NOMO-1 treated with DMSO at 0.1 percent for 48 hours (cell line): ENCODE measurements around the gene ZNF747.

Source experiments
- DNase-seq: peaks from one replicate; lab custom pipeline; 2025; ENCODE audit not compliant: unreplicated experiment; lab: John Stamatoyannopoulos, UW

The ZNF747 gene

DNA sequence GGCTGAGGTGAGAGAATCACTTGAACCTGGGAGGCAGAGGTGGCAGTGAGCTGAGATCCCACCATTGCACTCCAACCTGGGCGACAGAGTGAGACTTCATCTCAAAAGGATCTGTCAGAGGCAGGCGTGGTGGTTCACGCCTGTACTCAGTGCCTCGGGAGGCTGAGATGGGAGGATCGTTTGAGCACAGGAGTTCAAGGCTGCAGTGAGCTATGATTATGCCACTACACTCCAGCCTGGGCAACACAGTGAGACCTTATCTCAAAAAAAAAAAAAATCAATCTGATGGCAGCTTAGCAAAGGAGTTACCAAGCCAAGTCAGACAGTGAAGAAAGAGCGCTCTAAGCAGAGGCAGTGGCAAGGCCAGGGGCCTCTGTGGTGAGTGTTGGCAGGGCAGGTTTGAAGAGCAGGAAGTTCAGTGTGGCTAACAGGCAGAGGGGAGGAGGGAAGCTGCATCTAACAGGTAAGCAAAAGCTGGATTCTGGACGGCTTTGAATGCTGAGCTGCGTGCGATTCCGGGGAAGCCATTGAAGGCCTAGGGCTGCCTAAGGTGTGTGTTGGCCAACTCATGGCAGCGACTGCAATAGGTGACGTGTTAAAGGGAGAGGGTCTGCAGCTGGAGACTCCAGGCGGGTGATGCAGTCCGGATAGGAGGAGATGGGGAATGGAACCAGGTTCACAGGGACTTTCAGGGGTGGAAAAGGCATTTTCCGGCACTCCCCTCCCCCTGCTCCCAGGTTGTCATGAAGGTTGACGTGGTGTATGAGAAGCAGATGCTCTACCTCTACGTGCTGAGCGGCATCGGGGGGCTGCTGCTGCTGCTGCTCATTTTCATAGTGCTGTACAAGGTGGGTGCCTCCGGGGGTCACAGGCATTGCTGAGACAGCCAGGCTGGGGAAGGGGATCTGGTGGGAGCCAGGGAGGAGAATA, 15.3 kb downstream of the ZNF747 start:
- DNase-seq, result no peak

- no peak for DNase-seq
These were observed 16.1 kb downstream of the ZNF747 start for GRCh38 chr16:30518552-30518951.

- no peak for DNase-seq
These were observed 19.4 kb downstream of the ZNF747 start for GRCh38 chr16:30515275-30515674.

- DNase-seq, result no peak
These were observed 23.1 kb downstream of the ZNF747 start for GRCh38 chr16:30511509-30511908.

- no peak for DNase-seq
These were observed 24.2 kb downstream of the ZNF747 start for GRCh38 chr16:30510376-30510938.

- no peak for DNase-seq
These were observed 25.4 kb downstream of the ZNF747 start for GRCh38 chr16:30509081-30509765.

GRCh38 chr16:30503403-30504296, 31.0 kb downstream of the ZNF747 start:
- no peak for DNase-seq

DNA sequence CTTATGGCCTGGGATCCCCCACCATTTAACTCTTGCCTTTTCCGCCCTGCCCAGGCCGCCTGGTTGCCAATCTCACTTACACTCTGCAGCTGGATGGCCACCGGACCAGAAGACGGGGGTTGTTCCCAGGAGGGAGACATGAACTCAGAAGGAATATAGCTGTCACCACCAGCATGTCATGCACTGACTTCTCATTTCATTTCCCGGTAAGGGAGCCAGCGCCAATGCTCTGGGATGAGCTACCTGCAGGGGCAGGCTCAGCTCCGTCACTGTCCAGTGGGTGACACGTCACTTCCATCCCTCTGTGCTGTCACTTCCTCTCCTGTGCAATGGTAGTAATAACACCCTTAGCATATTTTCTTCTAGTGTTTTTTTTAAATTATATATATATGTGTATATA, 35.4 kb downstream of the ZNF747 start:
- DNase-seq, result no peak

DNA sequence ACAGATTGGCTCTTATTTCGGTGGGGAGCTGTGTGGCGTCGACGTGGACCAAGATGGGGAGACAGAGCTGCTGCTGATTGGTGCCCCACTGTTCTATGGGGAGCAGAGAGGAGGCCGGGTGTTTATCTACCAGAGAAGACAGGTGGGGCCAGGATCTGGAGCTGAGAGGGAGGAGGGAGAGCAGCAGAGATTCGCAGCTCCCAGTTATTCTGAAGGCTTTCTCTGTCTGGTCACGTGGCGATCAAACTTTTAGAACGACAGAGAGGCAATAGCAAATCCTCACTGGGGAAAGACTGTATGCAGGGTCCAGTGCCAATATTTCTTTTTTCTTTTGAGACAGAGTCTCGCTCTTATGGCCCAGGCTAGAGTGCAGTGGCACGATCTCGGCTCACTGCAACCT, 39.9 kb downstream of the ZNF747 start:
- no peak for DNase-seq

DNA sequence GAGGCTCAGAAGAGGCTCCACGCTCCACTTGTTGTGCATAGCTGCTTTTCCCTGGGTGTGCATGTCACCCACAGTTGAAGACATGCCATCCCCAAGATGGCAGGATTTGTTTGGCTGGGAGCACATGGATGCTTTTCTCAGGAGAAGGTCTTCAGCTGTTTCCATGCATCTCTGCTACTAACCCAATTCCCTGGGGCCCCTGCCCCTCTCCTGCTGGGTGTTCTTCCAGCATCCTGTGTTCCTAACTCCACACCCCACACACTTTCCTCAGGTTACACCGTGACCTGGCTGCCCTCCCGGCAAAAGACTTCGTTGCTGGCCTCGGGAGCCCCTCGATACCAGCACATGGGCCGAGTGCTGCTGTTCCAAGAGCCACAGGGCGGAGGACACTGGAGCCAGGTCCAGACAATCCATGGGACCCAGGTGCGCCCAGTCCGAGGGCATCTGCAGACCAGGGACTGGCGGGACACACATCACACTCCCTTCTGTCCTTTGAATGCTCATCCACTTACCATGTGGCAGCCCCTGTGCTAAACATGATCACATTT, 40.6 kb downstream of the ZNF747 start:
- no peak for DNase-seq

DNA sequence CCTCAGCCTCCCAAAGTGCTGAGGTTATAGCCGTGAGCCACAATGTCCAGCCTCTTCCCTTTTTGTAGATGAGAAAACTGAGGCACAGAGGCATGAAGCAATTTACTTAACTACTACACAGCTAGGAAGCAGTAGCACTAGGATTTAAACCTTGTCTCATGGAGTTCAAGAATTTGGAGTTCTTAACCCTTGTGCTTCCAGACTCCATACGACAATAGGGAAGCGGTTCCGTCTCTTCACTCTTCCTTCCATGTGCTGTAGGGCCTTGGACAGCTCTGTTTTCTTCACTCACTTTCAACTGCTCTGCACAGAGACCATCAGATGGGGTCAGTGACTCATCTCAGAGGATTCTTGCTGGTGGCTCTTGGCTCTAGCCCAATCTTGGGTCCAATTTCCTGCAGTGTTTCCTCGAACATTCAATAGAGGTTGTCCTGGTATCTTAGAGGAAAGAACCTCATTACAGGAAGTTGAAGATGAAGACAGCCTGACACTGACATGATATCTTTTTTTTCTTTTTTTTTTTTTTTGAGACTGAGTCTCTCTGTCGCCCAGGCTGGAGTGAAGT, 42.8 kb downstream of the ZNF747 start:
- no peak for DNase-seq

DNA sequence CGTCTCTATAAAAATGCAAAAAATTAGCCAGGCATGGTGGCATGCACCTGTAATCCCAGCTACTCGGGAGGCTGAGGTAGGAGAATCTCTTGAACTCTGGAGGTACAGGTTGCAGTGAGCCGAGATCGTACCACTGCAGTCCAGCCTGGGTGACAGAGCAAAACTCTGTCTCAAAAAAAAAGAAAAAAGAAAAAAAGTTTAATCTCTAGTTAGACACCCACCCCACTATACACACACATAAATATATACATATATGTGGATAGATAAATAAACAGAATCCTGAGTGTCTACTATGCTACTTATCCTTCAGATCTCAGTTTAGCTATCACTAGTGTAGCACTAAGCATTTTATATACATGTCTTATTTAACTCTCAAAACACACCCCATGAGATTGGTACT, 43.4 kb downstream of the ZNF747 start:
- no peak for DNase-seq

GRCh38 chr16:30490210-30490609, 44.4 kb downstream of the ZNF747 start:
- no peak for DNase-seq

- no peak for DNase-seq
These were observed 45.7 kb downstream of the ZNF747 start for GRCh38 chr16:30488764-30489605.

DNA sequence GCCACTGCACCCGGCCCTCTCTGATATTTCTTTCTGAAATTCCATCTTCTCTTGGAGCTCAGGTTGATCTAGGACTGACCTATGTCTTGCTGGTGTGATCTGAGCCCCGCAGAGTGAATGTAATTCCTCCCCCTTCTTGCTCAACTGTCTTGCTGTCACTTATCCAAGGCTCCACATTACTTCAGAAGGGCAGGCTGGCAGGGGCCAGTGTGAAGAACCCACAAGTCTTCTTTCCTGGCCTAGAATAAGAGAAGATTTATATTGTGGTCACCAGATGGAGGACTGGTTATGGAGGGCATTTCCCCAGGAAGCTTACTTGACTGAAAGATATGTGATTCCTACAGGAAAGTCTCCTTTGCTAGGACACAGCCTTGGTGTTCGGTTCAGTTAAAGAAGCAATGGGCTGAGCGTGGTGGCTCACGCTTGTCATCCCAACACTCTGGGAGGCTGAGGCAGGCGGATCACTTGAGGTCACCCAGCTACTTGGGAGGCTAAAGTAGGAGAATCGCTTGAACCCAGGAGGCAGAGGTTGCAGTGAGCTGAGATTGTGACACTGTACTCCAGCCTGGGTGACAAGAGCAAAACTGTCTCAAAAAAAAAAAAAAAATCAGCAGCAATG, 48.7 kb downstream of the ZNF747 start:
- DNase-seq, result no peak

- no peak for DNase-seq
These were observed 49.8 kb downstream of the ZNF747 start for GRCh38 chr16:30484887-30485286.

DNA sequence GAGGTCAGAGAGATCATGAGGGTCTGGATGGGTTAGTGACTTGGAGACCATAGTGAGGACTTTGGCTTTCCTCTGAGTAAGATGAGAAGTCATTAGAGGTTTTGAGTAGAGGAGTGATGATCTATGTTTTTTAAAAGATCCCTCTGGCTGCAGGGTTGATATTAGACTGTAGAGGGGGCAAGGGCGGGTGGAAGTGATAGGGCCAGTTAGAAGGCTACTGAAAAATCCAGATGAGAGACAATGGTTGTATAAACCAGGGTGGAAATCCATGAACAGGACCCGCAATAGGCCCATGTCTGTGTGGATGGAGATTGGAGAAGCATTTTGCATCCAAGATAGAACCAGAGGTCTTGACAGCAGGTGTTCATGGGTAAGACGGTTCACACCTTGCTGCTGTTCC, 52.3 kb downstream of the ZNF747 start:
- no peak for DNase-seq

- DNase-seq, result peak; percentile 65
These were observed 53.3 kb downstream of the ZNF747 start for GRCh38 chr16:30481381-30481780.
